ENCODE results near the gene CSNK1D.
"Not testable (repeated sequence)": the region's sequence is repeated elsewhere in the genome, so short reads cannot be mapped to it uniquely, and the experiment has no call there.

Gene CSNK1D

DNA sequence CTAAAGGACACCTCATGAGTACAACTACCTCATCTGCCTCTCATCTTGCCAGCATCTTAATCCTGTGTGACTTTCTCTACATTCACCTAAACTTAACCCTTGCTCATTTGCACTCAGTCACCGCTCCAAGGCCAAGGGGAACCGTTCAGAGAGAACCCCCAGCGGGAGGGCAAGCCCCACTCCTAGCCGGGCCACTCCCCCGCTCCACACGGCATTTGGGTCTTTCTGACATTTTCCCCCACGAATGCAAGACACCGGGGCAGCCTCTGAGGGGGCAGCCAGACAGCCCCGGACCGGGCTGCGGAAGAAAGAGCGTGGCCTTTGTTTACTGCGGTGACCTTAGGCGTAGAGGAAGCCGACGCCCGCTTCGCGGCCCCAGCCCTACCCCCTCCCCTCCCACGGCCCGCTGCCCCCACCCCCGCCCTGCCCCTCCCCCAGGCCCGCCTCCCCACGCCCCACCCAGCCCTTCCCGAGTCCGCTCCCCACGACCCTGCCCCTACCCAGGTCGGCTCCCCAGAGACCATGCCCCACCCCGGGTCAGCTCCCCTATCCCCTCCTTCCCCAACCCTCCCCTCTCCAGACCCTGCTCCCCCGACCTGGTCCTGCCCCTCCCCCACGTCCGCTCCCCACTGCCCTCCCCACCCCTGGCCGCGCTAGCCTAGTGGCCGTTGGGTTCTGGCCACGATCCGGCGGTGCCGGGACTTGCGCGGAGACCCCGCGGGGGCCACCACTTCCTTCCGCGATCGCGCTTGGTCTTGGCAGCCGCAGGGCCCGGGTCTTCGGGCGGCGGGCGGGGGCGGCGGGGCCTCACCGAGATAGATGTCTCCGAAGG, 789 bp downstream of the CSNK1D start:
- DNase-seq: no peak

DNA sequence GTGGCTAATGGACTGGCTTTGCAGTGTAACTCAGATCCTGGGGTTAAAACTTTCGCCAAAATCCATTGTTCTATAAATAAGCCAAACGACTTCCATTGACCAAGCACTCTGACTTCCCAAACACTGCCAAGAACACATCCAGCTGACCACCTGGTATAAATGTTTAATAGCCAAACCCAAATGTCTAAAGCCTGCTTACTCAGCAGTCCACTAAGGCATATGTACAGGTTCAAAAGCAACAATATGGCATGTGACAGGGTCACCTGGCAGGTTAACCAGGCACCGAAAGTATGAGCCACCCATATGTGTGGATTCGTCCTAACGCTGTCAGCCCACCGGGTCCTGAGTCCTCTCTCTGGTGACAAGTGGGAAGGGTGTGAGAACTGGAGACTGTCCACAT, 2.1 kb downstream of the CSNK1D start:
- DNase-seq: no peak

DNA sequence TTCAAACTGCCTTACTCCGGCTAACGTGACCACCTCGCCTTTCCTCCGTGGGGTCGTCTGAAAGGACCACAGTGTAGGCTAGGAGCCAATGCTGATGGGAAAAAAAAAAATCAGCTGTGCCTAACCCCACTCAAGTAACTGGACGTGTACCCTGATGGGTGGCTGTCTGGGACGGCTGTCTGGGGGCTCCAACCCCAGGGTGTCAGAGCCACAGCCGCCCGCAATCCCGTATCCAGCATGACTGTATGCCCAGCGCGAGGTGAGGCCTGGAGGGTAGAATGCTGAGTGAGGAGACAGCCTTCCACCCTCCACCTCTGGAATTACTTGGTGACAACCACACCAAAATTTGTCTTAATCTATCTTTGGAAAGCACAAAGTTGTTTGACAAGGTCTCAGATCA, 2.8 kb downstream of the CSNK1D start:
- no peak for DNase-seq

DNA sequence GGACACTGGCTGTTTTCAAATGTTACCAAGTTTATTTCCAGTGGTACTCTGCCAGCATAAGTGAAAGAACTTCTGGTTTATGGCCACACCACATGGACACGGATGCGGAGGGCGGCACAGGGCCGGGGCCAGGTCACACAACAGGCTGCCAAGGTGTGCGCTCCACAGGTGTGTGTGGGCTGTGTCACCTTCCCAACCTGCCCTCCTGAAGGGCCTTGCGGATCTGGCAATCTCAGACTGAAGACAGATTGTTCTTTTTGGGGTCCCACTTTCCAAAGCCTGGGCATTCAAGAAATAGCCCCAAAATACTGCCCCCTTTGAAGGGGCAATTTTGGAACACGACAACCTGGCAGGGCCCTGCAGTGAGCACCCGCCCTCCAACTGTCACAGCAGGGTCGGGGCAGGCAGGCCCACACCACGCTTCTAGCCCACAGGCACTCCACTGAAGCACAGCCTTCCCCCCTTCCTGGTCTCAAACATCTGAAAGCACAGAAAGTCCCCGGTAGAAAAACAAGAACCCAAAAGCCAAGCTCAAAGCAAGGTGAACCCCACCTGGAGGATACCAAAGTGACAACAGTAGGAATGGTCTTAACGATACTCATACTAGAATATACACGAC, 3.5 kb downstream of the CSNK1D start:
- no peak for DNase-seq

DNA sequence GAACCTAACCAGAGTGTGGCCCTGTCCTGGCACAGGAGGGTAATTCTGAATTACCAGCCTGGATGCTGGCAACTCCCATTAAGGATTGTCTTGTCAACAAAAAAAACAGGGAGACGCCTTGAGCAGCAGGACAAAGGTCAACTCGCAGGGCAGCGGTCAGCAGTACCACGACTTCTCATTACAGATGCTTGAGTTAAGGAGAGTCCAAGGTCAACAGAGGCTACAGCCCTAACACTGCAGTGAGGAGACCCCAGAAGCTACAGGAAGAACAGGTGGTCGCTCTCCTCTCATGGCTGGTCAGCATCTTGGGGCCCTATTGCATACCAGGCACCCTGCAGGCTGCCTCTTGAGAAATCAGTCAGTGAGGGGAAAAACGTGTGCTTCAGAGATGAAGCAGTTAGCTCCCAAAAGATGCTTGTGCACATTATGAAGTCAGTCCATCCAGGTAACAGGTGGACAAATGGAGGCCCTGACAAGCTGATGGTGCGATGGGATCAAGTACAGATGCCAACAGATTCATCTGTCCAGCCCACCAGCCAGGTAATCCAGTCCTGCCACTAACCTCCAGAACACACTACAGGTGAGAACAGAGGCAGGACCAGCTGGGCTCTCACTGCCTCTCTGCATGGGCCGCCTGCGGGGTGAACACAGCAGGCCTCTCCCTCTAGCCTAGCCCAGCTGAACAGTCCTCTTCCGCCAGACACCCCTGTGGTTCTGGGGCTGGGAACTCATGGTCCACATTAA, 4.2 kb downstream of the CSNK1D start:
- no peak for DNase-seq

DNA sequence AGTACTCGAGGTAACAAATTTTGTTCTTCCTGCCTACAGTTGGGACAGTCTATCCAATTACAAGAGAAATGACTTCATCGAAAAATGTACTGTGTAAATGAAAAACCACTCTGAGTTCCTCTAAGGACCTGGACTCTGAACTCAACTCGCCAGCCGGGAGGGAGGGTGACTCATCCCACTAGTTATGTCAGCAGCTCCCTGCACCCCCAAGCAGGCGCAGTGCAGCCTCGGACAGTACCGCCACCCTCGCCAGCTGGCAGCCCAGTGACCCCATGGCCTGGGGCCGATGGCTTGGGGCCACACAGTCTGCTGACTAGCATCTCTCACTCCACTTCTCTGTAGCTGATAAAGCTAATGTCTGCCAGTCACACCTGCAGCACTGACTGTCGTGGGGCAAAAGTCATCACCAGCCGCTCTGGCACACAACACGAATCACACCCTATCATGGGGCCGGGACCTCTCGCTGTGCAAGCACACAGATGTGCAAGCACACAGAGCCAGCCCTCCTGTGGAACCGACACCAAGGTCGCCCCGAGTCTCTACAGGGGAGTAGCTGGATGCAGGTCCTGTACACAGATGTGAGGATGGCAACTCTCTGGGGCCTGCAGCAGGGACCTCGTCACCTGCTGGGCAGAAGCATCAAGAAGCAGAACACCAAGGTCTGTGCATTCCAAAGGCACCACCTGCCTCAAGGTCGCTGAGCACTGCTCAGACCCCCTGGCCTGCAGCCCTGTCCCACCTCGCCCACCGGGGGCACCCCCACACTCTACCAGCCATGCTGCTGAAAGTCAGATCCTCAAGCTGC, 5.7 kb downstream of the CSNK1D start:
- DNase-seq: peak; percentile 90

DNA sequence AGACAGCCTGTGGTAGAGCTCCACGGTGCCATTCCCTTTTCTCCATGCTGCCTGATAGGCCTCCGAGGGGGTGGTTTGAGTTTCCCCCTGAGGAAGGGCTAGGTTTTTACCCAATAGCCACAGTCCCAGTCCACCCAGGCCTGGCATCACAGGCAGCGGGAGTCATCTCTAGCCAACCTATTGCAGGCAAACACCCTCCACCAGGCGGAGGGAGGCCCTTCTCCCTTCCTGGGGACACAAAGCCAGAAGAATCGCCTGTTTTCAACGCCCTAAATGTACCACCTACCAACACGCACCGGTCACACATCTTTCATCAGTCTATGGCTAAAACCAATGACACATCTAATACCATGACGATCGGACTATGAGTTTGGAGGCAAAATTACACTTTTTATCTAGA, 7.4 kb downstream of the CSNK1D start:
- no peak for DNase-seq

DNA sequence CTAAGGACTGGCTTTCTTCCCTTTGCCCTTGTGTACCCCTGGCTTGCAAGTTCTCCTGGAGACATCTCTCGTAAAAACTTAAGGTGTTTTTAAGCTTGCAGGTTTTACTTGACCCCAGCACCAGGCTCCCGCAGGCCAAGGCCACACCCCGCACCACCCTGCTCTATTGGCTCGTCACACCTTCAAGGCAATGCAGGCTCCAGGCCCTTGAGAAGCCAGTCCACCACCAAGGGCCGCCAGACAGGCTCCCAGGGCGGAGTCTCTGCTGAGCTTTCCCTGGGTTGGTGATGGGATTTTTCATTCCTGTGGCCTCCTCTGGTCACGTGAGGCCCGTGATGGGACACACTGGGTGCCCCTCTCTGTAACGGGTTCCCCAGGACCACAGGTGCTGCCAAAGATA, 9.9 kb downstream of the CSNK1D start:
- no peak for DNase-seq

DNA sequence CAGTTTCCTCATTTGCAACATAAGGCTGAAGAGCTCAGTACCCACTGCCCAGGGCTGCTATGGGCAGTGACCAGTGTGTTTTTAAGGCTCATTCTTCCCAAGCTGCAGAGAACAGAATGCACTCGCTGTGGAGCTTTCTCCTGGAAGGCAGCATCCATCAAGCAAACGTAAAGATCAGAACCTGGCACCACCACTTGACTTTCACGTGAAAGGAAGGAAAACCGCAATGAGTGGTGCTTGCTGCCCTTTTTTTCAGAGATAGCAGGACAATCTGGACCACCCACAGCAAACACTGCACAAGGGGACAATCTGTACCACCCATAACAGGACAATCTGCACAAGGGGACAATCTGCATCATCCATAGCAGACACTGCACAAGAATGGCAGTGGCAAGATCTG, 11.2 kb downstream of the CSNK1D start:
- no peak for DNase-seq

DNA sequence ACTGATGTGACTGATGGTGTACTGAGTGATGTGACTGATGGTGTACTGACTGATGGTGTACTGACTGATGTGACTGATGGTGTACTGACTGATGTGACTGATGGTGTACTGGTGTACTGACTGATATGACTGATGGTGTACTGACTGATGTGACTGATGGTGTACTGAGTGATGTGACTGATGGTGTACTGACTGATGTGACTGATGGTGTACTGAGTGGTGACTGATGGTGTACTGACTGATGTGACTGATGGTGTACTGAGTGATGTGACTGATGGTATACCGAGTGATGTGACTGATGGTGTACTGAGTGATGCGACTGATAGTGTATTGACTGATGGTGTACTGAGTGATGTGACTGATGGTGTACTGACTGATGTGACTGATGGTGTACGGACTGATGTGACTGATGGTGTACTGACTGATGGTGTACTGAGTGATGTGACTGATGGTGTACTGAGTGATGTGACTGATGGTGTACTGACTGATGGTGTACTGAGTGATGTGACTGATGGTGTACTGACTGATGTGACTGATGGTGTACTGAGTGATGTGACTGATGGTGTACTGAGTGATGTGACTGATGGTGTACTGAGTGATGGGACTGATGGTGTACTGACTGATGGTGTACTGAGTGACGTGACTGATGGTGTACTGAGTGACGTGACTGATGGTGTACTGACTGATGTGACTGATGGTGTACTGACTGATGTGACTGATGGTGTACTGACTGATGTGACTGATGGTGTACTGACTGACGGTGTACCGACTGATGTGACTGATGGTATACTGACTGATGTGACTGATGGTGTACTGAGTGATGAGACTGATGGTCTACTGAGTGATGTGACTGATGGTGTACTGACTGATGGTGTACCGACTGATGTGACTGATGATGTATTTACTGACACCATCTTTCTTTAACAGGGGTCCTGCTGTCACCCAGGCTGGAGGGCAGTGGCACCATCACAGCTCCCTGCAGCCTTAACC, 13.2 kb downstream of the CSNK1D start:
- DNase-seq: not testable (repeated sequence)

DNA sequence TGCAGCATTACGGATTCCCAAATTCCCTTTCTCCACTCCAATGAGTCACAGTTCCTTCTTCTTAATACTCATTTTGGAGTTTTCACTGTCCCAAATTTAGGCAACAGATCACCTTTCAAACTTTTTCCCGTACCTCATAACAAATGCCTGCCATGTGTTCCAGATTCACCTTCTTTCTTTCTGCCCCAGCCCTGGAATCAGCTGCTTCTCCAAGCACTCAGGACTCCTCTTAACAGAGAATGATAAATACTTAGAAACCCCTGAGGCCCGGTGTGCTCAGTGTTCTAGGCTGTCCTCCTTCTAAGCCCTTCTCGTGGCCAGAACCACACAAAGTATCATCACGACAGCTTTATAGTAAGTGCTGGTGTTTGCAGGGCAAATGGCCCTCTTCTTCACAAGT, 14.9 kb downstream of the CSNK1D start:
- no peak for DNase-seq

DNA sequence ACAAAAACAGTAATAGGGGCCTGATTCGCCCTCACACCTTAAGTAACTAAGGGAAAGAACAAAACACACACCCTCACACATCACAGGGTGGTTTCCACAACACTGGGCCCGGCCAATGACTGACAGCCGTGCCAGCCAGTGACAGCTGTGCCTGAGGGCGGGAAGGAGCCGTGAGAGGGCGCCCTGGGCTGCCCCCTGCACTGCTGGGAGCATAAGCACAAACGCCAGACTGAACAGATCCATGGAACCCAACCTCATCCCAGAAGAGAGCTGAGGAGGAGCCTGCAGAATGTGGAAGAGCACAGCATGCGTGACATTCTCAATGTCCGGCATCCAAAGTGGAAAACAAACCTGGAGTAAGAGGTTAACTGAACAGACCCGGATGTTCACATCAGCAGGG, 16.0 kb downstream of the CSNK1D start:
- DNase-seq: no peak

DNA sequence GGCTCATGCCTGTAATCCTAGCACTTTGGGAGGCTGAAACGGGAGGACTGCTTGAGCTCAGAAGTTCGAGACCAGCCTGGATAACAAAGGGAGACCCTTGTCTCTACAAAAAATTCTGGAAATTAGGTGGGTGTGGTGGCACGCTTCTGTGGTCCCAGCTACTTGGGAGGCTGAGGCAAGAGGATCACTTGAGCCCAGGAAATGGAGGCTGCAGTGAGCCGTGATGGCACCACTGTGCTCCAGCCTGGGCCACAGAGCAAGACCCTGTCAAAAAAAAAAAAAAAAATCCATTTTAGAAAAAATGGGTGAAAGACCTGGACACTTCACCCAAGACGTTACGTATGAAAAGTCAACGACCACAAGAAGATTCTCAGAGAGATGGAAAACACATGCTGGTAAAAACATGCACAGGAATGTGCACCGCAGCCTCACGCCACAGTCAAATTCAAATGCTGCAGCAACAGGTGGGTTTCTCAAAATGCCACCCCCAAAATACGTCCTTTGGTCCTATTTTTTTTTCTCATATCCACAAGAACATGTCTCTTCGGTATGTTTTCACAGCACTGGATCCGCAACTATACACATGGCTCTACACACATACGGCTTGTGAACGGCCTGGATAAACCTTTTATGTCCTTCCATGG, 17.1 kb downstream of the CSNK1D start:
- no peak for DNase-seq

DNA sequence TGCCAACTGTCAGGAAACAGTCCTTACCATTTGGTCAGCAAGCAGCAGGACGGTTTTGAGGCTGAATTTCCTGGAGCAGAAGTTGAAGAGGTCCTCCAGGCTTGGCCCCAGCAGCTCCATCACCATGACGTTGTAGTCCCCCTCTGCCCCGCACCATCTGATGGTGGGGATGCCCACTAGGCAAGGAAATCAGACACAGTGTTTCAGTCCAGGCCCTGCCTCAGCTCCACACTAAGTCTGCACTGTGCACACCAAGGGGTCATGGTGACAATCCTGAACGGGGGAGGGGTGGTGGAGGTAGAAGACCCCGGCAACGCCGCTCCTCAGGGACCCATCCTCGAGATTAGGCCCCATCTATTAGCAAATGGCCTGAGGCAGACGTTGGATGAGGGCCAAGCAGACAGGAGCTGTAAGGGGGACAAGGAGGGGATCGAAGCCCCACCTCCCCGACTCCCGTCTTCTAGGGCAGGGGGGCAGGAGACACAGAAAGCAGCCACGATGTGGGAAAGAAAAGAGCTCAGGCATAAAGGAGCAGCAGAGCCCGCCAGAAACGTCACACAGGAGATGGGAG, 18.0 kb downstream of the CSNK1D start:
- DNase-seq: no peak

DNA sequence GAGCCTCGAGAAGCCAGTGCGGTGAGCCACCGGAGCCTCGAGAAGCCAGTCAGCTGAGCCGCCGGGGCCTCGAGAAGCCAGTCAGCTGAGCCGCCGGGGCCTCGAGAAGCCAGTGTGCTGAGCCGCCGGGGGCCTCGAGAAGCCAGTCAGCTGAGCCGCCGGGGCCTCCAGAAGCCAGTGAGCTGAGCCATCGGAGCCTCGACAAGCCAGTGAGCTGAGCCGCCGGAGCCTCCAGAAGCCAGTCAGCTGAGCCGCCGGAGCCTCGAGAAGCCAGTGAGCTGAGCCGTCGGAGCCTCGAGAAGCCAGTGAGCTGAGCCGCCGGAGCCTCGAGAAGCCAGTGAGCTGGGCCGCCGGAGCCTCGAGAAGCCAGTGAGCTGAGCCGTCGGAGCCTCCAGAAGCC, 18.8 kb downstream of the CSNK1D start:
- DNase-seq: not testable (repeated sequence)

DNA sequence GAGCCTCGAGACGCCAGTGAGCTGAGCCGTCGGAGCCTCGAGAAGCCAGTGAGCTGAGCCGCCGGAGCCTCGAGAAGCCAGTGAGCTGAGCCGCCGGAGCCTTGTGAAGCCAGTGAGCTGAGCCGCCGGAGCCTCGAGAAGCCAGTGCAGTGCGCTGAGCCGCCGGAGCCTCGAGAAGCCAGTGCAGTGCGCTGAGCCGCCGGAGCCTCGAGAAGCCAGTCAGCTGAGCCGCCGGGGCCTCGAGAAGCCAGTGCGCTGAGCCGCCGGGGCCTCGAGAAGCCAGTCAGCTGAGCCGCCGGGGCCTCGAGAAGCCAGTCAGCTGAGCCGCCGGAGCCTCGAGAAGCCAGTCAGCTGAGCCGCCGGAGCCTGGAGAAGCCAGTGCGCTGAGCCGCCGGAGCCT, 19.4 kb downstream of the CSNK1D start:
- not testable (repeated sequence) for DNase-seq

DNA sequence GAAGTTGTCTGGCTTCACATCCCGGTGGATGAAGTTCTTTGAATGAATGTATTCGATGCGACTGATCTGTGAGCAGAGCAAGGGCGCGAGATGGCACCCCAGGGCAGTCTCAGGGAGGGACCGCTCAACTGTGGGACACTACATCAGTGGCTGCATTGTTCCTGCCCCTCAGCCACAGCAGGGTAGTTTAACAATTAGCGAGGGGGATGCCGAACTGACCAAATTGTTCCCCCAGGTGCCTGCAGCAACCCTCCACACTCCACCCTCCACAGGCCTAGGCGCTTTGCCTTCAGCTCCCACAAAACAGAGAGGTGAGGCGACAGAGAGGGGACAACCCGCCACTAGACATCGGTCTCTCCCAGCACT, 20.3 kb downstream of the CSNK1D start:
- no peak for DNase-seq

DNA sequence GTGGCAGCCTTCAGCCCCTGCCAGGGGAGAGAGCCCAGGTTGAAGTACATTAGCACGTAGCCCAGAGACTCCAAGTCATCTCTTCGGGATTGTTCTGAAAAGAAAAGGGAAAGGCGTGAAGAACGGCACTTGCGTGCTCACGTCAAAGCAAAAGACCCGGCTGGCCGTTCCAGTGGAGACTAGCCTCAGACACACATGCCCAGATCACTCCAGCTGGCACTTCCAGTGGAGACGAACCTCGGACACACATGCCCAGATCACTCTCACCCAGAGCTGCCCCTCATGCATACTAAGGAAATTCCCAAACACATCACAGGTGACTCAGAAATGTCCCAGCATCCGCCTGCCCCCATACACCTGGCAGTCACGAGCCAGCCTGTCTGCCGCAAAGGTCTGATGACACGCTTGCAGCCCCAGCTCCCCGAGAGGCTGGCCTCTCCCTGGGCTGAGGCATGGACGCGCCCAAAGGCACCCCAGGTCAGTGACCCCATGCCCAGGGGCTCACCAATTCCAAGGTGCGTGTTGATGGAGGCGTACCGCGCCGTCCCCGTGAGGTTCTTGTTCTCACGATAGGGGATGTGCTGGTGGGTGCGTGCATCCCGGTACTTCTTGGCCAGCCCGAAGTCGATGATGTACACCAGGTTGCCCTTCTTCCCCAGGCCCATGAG, 20.9 kb downstream of the CSNK1D start:
- no peak for DNase-seq

DNA sequence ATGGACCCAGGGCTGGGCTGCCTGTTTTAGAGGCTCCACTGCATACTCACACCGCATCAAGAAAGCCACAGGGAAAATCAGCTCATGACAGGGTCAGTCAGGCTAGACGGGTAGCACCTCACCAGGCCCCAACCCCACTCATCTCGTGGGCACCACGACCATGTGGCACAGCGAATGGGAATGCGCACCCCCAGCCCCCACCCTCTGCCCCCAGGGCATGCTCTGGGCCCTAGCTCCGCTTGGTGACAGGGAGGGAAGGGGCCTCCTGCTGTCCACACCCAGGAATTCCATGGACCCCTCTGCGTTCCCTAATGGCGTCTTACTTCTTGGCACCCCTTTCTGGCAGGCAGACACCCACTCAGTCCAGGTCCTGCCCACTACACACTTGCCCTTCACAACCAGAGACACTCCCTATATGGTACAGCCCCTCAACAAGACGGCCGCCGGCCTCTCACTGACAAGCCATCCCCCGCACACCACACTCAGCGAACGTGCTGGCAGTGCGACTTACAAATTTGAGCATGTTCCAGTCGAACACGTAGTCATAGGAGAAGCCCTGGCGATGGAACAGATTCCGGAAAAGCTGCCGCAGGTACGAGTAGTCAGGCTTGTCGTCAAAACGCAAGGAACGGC, 22.5 kb downstream of the CSNK1D start:
- no peak for DNase-seq

Measured in fibroblast of skin of right biceps (primary cell).